HUDEP-2 (cell line): ENCODE results near the gene GSG1L2.

ENCODE experiments used
- DNase-seq, 76 experiments: peaks; one replicate each; lab custom pipeline; 2025; ENCODE audit not compliant: unreplicated experiment in 76 of 76; lab: John Stamatoyannopoulos, UW

Gene GSG1L2

DNA sequence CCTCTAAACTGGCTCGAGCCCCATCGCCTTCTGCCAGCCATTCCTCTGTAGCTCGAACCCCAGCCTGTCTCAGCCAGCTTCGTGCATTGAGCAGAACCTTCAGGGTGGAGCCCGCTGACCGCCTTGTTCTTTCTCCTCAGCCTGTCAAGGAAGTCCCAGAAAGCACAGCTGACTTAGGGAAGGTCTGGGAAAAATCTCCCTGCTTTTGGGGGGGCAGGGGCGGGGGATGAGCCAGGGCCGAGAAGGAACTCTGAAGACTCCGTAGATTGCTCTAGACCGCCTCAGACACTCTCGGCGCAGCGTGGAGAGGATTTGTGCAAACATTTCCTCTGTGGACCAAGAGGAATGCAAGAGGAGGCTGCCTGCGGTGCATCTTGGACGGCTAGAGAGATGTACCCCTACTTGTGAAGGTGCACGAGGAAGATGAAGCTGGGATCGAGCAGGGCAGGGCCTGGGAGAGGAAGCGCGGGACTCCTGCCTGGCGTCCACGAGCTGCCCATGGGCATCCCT, 3.8 kb upstream of the GSG1L2 start, which contains the start of gene GLP2R:
Gene GLP2R (plus strand): TSS at position 284 of the 510 bp plus-strand sequence. CDS start 140 bp downstream, at position 424.
- no peak for DNase-seq

DNA sequence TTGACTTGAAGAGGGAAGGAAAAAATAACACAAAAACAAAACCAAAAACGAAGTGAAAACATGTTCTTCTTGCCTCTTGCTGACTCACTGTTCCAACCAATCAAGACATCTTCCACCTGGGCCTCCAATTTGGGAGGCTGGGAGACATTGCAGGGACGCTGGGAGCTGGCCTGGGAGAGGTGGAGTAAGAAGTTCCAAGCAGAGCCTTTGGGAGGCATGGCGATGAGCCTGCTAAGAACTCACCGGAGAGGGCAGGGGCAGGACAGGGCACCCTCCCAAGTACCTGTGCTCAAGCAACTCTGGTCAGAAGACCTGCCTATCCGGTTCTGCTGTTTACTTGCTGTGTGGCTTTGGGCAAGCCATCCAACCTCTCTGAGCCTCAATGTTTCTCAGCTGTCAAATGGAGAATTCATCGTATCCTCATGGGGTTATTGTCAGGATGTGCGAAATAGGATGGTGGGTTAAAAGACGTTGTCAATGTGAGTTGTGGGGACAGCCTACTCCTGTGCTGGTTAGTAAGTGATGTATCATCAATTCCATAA, 3.0 kb upstream of the GSG1L2 start:
- DNase-seq, result no peak

DNA sequence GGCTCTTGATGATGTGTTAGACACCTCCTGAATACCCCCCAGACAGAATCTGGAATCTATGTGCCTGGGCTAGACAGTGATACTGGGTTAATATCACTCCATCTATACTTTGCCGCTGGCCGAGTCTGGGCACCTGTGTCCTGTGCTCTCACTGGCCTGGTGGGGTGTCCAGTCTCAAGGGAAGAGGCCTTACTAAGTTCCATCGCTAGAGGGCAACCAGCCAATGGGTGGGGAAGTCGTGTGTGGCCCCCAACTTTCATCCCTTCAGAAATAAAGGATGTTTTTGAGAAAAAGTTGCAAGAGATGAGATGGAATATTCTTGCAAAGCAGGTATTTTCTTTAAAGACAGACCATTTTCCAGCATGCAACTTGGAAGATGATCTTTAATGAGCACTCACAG, 2.2 kb upstream of the GSG1L2 start:
- no peak for DNase-seq

DNA sequence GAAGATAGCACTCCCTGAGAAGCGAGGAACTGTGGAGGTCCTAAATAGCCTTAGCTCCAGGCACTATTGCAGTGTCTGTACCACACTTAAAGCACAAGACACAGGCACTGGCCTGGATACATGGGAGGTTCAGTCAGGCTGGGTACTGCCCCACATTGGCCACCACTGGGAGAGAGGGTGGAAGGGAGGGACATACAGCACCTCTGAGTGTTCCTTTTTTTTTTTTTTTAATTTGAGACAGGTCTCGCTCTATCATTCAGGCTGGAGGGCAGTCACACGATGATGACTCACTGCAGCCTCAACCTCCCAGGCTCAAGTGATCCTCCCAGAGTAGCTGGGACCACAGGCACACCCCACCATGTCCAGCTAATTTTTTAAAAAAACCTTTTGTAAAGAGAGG, 1.4 kb downstream of the GSG1L2 start:
- no peak for DNase-seq

DNA sequence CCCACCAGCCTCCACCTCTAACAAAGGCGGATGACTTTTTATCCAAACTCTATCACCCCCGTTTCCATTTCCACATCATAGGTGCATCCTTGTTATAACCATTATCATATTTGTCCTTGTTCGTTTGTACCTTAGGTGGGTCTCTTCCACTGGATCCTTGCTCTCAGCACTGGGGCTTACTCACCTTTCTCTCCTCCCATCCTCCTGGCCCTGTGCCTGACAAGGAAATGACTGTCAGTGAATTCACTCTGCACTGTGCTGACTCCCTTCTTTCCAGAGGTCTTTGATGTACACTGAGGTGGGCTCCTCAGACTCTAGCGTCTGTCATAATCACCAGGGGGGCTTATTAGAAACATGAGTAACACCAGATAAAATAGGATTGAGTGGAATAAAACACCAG, 3.1 kb downstream of the GSG1L2 start:
- no peak for DNase-seq

DNA sequence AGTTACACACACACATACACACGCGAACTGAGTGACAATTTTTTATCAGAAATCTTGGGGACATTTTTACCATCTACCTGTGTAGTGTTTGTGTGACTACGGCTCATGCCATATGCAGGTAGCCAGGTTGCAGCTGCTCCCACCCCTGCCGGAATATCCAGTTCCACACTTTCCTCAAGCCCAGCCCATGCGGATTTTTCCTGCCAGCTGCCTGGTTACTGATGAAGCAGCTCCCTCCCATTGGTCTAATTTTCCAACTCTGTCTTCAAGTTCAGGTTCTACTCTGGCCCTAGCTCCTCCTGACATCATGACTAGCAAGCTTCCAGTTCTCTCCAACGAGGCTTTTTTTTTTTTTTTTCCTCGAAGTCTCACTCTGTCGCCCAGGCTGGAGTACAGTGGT, 4.8 kb downstream of the GSG1L2 start:
- no peak for DNase-seq

DNA sequence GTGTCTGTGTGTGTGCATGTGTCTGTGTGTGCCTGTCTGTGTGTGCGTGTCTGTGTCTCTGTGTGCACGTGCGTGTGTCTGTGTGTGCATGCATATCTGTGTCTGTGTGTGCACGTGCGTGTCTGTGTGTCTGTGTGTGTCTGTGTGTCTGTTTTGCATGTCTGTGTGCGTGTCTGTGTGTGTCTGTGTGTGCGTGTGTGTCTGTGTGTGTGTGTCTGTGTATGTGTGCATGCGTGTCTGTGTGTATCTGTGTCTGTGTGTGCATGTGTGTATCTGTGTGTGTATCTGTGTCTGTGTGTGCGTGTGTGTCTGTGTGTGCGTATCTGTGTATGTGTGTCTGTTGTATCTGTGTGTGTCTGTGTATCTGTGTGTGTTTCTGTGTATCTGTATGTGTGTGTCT, 5.4 kb downstream of the GSG1L2 start:
- no peak for DNase-seq

DNA sequence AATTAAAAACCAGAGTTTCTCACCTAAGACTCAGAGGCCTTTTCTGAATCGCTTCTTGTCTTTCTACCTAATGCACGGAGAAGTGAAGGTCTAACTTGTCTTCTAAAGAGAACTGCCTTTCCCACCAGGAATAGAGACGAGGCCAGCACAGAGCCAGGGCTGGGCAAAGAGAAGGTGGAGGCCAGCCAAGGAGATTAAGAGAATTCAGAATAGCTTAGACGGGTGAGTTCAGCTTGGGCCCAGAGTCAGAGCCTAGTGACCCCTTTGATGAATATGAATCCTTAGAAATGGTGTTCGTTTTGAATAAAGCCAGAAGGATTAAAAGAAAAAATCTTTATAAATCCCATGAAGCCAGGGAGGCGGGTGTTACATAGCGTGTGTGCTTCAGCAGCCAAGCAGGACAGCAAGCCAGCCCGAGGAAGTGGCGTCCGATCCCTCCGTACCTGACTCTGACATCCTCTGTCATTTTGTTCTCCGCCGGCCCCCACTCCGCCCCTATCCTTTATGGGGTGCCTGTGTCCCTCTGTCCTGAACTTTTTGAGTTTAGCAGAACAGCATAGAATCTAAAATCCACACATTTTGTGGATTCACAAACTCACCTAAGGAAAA, 7.4 kb downstream of the GSG1L2 start:
- DNase-seq, result no peak

DNA sequence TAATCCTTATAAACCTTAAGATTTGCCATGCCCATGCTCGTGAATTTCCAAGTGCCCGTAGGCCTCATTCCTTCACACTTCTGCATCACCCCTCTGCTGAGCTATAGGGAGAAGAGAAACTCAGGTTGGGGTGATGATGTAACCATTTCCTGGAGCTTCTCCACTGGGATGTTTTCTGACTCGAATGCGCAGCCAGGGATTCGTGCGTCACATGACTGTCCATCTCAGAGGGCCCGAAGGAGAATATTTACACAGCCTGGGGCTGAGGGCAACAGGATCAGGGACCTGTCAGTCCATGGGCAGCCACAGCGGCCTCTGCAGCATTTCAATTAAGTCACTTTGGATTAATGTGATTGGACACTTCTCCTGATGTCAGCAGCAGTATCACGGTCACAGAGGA, 8.7 kb downstream of the GSG1L2 start:
- no peak for DNase-seq

DNA sequence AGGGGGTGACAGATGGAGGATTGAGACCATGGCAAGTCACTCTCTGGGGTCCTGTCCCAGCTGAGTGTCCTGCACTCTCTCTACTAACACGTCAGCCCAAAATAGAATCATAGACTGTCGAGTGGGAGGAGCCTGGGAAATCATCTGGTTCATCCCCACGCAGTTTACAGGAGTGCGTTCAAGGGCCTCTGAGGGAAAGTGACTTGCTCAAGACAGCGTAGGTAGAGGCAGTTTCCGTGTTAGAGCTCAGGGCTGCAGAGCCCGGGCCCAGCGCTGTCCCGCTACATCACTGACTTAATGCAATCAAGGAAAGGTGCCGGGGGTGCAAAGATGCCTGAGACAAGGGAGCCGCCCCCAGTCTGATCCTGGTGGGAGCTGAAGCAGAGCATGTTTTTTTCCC, 10.3 kb downstream of the GSG1L2 start:
- no peak for DNase-seq

DNA sequence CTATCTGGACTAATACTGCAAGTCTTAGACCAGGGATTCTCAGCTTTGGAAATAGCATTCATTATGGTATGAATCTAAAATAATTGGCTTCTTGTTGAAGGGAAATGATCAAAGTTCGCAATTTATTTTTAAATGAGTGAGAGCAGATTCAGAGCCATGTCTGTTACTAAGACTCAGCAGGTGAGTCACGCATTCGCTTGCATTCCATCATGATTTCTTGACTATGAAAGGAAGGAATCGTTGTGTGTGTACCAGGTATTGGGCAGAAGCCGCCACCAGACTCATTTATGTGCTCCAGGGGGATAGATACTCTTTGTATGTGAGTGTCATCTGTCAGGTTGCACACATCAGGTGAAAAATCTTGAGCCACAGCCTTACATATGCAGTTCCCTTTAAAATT, 10.8 kb downstream of the GSG1L2 start:
- DNase-seq, result no peak

DNA sequence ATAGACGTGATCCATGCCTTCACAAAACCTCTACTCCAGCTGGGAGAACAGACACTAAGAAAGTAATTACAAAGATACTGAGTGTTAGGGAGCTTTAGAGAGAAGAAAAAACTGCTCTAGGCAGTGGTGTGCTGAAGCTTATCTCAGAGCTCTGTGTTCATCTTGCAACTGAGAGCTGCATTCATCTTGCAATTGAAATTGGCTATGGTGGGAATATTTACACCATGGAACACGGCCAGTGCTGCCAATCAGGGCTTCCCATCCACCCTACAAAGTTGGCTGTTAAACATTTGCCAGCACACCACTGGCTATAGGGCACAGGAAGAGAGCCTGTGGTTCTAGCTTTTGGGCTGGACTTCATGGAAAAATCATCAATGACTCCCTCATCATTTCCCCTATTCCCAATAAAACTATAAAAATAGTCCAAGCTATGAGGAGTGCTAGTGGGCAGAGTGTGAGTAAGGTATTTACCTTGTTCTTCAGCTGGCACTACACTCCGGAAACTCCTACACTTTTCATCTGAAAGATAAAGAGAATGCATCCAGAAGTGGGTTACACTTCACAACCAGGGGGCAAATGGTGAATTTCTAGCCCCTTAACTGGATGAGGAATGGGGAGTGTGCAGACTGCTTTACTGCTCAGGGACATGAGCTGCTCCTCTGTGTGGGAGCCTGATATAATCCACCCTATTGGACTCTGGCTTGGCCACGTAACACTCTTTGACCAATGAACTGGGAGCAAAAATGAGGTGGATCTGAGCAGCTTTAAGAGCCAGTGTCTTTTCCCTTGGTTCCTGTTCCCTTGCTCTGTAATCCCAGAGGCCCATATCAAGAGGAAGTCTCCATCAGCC, 11.6 kb downstream of the GSG1L2 start:
- no peak for DNase-seq

DNA sequence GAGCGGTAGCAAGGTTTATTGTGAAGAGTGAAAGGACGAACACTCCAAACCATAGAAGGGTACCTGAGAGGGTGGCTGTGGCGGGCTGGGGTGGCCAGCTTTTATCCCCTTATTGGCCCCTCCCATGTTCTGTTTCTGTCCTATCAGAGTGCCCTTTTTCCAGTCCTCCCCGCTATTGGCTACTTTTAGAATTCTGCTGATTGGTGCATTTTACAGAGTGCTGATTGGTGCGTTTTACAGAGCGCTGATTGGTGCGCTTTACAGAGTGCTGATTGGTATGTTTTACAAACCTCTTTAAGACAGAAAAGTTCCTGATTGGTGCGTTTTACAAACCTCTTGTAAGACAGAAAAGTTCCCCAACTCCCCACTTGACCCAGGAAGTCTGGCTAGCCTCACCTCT, 12.5 kb downstream of the GSG1L2 start:
- DNase-seq, result no peak

DNA sequence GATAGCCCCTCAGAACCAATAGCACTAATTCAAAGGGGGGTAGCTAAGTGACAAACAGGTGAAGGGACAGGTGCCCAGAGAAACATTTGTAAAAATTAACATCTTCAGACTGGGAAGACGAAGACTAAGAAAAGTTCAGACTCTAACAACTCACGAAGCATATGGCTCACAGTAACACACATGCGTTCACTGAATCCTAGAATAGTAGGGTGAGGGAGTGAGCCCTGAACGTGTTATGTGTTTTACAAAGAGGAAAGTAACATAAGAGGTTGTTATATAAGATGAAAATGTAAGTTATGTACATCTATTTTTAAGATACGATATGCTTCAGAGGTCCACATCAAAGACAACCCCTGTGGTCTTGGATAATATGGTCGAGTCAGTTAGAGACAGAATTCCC, 15.2 kb downstream of the GSG1L2 start:
- DNase-seq, result no peak

DNA sequence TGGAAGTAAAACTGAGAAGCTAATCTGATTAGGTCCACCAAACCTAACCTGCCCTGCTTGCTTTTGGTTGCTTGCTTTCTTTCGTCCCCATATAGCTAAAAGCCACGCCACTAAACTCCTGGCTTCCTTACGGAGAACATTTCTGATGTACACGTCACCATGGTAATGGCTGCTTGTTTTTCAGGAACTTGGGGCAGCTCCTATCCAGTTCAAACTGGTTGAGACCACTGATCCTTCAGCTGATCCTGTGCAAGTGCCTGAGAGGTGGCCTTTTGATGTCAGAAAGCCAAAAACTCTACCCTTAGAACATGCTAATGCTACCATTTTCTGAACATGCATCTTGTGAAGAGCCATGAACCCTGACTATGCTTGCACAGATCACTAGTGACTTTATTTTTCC, 16.1 kb downstream of the GSG1L2 start:
- no peak for DNase-seq

DNA sequence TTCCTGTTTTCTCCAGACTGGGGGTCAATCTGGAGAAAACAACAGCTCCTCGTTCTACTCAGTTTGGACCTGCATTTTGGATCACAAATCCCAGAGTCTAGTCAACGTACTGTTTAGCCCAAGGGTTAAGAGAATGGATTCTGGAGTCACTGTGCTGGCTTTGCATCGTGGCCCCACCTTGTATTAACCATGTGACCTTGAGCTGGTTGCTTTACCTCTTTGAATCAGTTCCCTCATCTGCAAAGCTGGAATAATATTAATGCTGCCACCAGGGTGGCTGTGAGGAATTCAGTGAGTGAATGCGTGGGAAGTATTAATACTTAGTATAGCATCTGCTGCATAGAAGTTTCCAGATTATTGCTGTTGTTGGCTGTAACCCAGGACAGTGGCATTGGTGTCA, 19.2 kb downstream of the GSG1L2 start:
- DNase-seq, result no peak

DNA sequence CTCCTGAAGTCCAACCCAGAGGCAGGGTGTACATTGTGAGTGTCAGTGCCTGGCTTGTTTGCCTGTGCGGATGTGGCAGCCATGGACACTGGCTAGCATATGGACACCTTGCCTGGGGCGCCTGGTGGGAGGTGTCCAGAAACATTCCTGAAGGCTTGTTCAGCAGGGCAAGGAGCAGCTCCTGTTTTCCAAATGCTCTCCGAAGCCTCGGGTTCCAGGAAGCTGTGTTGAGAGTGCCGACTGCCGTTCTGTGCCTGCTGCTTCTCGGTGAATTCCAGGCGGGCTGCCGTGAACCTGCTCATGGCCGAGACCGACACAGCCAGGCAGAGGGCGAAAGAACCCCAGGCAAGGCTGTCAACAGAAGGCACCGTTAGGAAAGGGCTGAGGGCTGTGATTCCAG, 19.6 kb downstream of the GSG1L2 start:
- DNase-seq, result no peak

DNA sequence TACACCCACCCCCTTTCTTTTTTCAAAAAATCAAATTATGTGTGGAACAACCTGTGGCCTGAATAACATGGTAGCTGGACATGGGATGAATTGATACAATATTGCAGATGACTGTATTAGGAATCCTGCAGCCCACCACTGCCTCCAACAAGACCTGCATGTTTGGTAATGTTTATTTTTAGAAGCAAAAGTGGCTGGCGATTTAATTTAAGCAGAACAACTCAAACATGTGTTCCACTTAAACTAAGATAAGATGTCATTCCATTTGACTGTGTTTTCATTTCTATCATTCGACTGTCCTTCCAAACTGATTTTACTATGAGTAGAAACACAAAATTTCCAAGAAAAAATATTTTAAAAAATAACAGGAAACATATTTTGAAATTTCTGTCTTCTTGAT, 20.4 kb downstream of the GSG1L2 start:
- DNase-seq, result no peak

DNA sequence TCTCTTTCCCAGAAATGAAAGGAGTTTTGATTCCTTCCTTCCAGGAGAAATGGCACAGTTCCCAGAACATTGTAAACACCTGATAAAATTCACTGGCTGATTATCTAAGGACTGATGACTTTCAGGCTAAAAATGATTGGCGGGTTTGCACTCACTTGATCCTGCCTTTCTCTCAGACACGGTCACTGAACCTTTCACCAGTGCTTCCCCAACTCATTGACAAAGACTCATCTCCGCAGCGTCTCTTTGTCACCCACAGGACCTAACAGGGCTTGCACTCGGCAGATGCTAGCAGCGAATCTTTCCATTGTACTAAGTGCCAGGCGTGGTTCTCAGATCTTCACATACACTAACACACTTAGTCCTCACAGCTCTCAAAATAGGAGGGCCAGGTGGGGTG, 23.2 kb downstream of the GSG1L2 start:
- no peak for DNase-seq

DNA sequence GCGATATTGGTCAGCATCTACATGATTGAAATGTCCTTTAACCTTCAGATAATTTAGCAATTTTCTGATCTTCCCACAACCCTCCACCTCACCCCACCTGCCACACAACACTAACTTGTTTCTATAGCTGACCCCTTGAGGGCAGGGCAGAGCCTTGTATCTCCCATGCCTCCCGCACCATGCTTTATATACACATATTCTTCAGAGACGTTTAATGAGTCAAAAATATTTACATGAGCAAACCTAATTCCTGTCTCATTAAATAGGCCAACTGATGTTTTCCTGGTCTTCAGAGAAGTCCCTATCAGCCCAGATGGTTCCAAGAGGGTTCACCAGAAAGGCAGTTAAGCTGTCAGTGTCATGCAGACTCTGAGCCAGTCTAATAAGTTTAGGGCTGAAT, 23.9 kb downstream of the GSG1L2 start:
- DNase-seq, result no peak

DNA sequence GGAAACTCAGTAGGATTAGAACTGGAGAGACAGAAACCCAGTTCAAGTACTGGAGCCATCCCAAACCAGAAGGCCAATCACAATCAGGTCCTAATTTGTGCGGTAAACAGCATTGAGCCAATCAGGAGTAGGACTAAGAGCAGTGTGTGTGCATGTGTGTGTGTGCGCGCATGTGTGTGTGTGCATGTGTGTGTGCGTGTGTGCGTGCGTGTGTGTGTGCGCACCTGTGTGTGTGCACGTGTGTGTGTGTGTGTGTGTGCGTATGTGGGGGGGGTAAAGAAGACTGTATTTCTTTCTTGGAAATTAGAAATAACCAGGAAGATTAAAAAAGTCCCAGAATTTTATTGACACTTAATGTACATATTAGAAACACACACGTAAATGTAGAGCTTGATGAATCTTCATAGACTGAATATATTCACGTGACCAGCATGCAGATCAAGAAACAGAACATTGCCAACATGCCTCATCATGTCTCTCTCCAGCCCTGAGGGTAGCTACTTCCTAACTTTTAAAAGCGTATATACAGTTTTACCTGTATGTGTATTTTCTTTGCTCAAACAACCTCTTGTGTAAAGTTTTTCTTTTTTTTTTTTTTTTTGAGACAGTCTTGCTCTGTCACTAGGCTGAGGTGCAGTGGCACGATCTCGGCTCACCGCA, 29.6 kb downstream of the GSG1L2 start:
- no peak for DNase-seq
